CMK (cell line): ENCODE measurements around the gene SRPRB.

Source experiments
- DNase-seq: peaks from one replicate; pipeline ENCODE4 v3.0.0-alpha.2; 2010; ENCODE audit warnings: low read depth

SRPRB gene

GRCh38 chr3:133805702-133806475 is at the start of gene SRPRB:
Gene SRPRB, plus strand, starts transcription at chr3:133805815. Its CDS starts 34 bp downstream, at chr3:133805849.
- DNase-seq: peak; percentile 57

GRCh38 chr3:133756716-133757694 is 48.6 kb upstream of the SRPRB start:
- DNase-seq: no peak

- DNase-seq: no peak
Observed at GRCh38 chr3:133757701-133758567, 47.7 kb upstream of the SRPRB start.

- DNase-seq: no peak
Observed at GRCh38 chr3:133758568-133758928, 47.1 kb upstream of the SRPRB start.

- DNase-seq: no peak
Observed at GRCh38 chr3:133758964-133759739, 46.5 kb upstream of the SRPRB start.

GRCh38 chr3:133759740-133760305 is 45.8 kb upstream of the SRPRB start:
- DNase-seq: no peak

- no peak for DNase-seq
Observed at GRCh38 chr3:133760916-133761315, 44.7 kb upstream of the SRPRB start.

- no peak for DNase-seq
Observed at GRCh38 chr3:133761605-133762484, 43.8 kb upstream of the SRPRB start.

GRCh38 chr3:133762539-133762938 is 43.1 kb upstream of the SRPRB start:
- DNase-seq: no peak

- DNase-seq: no peak
Observed at GRCh38 chr3:133763797-133764683, 41.6 kb upstream of the SRPRB start.

- no peak for DNase-seq
Observed at GRCh38 chr3:133765256-133765655, 40.4 kb upstream of the SRPRB start.

- no peak for DNase-seq
Observed at GRCh38 chr3:133767607-133768006, 38.0 kb upstream of the SRPRB start.

GRCh38 chr3:133769536-133769935 is 36.1 kb upstream of the SRPRB start:
- DNase-seq: no peak

GRCh38 chr3:133773732-133774131 is 31.9 kb upstream of the SRPRB start:
- DNase-seq: no peak

GRCh38 chr3:133775309-133775708 is 30.3 kb upstream of the SRPRB start:
- no peak for DNase-seq

GRCh38 chr3:133775835-133776234 is 29.8 kb upstream of the SRPRB start:
- DNase-seq: no peak

GRCh38 chr3:133776794-133777438 is 28.7 kb upstream of the SRPRB start:
- DNase-seq: no peak
